Kidney glomerular epithelial cell (primary cell): ENCODE data around the gene PNMT.
A peak's percentile ranks its signal among the peaks of the same experiment; 100 is the strongest.

ENCODE experiments used
- DNase-seq: peaks from one replicate; lab custom pipeline; 2025; lab: John Stamatoyannopoulos, UW

The PNMT gene

DNA sequence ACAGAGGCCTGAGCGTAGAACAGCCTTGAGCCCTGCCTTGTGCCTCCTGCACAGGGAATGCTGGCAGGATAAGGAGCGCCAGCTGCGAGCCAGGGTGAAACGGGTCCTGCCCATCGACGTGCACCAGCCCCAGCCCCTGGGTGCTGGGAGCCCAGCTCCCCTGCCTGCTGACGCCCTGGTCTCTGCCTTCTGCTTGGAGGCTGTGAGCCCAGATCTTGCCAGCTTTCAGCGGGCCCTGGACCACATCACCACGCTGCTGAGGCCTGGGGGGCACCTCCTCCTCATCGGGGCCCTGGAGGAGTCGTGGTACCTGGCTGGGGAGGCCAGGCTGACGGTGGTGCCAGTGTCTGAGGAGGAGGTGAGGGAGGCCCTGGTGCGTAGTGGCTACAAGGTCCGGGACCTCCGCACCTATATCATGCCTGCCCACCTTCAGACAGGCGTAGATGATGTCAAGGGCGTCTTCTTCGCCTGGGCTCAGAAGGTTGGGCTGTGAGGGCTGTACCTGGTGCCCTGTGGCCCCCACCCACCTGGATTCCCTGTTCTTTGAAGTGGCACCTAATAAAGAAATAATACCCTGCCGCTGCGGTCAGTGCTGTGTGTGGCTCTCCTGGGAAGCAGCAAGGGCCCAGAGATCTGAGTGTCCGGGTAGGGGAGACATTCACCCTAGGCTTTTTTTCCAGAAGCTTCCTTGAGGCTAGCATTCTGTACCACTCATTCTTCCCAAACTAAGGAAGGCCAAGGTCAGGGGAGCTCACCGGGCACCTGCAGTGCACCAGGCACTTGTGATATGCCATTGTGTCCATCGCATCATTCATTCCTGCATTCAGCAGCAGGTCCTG is 1.9 kb downstream of the PNMT start:
- DNase-seq: no peak

DNA sequence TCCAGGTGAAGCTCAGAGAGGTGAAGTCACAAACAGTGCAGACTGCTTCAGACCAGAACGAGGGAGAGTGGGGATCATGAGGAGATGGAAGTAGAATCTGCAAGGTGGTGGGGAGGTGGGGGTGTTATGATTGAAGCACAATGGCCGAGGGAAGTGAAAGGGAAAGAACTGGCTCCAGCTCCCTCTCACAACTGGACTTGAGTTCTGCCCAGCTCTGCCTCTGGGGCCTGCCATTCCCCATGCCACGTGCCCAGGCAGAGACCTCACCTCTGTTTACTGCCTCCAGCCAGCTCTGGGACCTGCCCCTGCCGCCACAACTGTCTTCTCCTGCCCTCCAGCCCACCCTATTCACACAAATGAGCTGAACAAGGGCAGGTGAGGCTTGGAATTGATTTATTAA is 2.5 kb downstream of the PNMT start:
- DNase-seq: no peak

DNA sequence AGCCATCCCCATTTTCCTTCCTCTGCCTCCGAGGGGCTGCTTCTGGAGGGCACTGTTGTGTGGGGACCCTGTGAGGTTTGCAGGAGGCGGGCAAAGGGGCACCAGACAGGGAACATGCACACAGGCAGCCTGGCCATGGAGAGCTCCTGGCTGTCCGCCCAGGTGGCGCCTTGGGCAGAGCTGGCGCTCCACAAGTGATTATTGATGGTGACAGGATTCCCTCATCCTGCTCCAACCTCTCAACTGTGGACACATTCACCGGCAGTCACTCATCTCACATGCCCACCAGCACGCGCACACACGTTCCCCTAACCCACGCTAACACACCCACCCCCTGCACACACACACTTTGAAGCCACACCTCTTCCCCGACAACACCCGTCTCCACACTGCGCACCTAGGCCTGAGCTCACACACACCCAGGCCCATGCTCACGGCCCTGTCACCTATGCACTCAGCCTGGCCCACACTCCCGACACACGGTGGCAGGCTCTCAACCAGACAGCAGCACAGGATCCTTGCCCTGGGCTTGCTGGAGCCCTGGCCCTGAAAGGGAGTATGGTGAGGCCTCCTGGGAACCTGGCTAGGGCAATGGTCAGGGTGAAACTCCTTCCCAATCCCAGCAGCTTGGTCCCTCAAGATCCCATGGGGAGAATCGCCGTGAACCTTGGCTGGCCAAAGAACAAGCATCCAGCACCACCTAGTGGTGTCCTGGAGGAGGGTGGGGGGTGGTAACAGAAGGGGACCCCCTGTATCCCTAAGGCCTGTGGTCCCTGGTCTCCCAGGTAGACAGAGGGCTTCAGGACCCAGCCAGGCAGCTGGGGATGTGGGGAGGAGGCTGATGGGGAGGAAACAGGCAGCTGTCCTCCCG is 3.6 kb downstream of the PNMT start:
- peak; percentile 17 for DNase-seq

DNA sequence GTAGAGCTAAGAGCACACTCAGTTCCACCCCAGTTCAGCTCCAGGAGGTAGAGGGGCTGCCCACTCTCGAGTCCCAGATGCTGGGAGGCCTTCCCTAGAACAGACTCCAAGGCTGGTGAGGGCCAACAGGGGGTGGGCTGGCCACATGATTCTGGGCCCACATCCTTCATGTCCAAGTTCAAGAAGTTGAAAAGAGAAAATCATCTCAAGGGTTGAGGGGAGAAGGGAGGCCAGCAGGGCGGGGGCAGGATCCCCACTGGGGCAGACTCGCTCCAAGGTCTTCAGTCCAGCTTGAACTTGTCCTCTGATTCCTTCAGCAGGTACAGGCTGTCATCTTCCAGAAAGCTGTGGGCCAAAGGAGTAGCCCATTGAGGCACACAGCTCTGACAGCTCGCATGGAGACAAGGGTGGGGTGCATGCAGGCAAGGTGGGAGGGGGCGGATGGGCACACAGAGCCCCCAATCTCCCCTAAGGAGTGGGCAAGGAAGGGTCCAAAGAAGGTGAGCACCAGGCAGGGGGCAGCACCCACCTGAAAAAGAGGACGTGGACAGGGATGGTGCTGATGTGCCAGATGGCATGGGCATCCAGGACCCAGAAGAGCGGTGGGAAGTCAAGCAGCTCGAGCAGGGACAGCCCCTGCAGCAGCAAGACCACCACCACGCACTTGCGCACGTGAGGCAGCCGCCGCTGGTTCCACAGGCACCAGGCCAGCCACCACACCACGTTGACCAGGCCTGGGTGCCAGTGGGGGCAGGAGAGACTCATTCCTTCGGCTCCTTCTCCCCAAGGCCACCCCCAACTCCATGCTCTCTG is 4.5 kb downstream of the PNMT start:
- DNase-seq: no peak

DNA sequence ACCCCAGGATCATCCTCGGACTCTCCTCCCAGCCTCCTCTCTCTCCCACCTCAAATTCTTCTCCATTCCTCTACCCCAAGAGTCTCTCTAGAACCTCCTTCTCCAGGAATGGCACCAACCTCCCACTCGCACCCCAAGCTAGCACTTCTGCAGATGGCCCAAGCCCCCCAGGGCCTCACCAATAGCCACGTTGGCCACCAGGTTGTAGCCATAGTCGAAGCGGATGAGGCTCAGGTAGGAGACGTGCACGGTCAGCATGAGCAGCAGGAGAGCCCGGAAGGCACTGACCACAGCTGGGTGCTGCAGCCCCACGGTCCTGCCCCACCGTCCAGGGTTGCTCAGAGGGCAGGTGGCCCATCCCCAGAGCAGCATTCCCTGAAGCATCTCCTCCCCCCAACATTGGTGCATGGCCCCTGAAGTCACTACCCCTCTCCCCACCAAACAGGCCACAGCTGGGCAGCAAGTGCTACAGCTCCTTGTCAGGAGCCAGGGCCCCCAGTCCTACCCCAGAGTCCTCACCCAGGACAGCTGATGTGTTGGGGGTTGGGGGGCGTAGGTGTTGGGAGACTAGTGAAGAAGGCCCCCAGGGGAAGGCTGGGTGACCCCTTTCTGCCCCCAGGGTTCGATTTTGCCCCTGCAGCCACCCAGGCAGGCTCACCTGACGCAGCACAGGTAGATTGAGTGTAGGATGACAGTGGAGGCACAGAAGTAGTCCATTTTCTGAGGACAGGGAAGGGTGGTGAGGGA is 5.3 kb downstream of the PNMT start:
- DNase-seq: no peak

DNA sequence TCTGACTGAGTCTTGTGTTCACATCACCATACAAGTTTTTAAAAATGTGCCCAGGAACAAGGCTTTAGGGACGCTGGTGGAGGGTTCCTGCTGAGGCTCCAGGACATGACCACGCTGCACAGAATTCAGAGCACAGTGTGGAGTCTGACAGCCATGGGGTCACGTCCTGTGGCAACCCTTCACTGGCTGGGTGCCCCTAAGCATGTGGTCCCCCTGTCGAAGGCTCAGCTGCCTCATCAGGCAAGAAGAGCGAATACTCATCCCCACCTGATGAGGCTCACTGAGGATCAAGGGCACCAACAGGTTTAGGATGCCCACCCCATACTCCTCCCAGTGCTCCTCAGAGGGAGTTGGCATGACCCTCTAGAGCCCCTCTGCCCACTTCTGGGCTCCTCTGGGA is 5.9 kb downstream of the PNMT start:
- DNase-seq: no peak

DNA sequence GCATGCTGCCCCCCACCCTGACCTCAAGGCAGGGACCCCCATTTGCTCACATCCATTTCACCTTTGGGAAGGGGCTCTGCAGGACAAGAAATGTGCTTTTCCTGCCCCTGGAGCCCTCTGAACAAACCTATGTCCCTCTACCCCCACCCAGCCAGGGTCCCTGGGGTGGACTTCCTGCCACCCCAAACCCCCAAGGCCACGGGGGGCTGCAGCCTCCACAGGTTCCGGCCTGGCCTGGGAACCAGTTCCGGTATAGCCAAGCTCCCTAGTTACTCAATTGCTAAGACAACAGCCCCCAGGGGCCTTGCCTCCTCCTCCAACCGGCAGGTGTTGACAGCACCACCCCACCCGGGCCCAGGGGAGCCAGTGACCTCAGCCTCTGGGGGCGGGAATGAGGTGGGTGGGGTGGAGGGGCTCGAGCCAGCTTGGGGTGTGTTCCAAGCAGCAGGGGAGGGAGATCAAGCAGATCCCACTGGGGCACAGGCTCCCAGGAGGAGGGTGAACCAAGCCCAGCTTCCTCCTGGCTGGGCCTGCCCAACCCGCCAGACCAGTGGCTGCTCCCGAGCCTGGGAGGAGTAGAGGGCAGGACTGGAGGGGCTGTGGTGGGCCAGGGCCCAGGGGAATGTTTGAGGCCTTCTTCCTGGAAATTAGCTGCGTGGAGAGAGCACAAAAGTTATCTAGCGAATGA is 6.6 kb downstream of the PNMT start:
- no peak for DNase-seq

DNA sequence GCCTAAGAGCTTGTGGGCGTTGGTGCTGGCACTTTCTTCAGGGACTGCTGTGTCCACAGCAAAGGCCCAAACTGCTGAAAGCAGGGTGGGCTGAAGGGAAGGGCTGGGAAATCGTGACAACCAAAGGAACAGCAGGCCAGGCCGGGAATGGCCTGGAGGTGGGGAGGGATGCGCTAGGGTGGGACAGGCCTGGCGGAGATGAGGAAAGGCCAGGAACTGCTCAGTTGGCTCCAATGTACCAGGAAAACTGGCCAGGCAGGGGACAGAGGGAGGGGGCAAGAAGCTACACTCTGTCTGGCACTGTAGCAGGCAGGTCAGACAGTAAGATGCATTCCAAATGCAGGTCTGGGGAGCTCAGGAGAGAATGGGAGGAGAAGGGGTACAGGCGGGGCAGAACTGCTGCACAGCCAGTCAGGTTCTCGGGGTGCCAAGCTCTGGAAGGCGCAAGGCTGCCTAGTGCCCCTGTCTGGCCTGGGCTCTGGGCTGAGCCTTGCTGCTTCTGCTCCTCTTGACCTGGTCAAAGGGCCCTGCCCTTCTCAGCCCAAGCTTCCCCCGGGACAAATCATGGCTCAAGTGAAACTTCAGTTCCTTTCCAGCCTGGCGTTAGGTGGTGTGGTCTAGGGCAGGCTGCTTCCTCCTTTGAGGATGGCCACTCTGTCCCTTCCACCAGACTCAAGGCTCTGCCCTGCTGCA is 7.3 kb downstream of the PNMT start:
- DNase-seq: no peak

DNA sequence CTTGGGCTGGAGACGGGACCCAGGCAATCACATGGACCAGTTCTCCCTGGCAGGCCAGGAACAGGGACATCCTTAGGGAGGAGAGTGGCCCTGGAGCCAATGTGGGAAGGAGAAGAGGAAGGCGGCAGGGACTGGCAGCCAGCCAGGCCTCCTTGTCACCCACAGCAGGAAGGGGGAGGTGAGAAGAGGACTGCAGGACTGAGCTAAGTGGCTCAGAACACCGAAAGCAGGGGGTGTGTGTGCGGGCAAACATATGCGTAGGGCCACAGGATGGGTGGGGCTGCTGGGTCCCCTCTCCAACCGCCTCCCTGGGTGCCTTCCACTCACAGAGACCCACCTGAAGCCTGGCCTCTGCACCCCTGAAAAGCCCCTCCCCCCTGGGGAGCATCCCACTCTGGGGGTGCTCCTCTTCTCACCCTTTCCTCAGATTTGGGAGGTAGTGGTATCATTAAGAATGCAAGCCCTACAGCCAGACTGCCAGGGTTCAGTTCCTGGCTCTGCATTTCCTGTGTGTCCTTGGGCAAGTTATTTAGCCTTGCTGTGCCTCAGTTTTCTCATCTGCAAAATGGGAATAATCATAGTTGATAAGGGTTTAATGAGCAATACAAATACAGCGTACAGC is 8.1 kb downstream of the PNMT start:
- no peak for DNase-seq

DNA sequence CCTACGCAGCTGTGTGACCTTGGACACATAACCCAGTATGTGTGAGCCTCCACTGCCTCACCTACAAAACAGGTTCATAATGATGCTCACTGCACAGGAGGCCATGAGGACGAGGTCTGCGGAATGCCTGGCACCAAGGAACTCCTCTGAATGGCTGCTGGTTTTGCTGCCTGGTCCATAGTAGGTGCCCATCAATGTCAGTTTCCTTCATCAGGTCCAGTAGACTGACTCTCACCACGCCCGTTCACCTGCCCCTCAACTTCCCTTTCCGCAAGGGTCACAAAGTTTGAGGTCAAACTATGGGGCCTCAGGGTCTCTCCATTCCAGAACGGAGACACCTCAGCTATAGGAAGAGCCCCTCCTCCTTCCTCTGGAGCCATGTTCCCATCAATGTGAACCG is 8.8 kb downstream of the PNMT start:
- no peak for DNase-seq

DNA sequence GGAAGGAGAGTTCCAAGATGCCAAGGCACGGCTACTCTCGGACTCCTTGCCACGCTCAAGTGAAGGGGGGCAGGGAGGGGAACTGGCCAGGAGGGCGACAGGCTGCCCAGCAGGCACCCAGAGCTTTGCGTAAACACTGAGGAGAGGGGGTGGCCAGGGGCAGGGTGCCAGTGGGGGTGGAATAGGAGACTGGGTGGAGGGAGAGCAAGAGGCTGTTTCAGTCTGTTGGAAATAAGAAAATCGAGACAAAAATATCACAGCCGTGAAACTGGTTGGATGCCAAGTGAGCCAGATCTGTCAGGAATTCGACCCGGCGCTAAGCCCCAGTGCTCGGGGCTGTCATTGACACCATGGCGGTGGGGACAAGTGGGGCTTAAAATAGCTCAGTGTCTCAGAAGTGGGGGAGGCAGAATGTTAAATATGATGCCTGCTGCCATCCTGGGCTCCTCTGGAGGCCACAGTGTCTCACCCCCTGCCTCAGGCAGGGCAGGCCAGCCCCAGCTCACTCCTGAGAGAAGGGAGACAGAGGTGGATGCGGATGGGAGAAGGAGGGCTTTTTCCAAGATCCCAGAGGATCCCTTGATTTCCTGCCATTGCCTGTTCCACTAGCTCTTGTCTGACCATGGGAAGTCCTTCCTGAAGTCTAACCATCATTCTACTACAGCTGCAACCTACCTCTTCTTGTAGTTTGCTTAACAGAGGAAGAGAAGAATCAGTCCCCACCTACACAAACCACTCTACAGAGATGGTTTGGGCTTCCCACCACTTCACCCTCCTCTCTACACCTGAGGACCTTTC is 9.5 kb downstream of the PNMT start:
- no peak for DNase-seq

DNA sequence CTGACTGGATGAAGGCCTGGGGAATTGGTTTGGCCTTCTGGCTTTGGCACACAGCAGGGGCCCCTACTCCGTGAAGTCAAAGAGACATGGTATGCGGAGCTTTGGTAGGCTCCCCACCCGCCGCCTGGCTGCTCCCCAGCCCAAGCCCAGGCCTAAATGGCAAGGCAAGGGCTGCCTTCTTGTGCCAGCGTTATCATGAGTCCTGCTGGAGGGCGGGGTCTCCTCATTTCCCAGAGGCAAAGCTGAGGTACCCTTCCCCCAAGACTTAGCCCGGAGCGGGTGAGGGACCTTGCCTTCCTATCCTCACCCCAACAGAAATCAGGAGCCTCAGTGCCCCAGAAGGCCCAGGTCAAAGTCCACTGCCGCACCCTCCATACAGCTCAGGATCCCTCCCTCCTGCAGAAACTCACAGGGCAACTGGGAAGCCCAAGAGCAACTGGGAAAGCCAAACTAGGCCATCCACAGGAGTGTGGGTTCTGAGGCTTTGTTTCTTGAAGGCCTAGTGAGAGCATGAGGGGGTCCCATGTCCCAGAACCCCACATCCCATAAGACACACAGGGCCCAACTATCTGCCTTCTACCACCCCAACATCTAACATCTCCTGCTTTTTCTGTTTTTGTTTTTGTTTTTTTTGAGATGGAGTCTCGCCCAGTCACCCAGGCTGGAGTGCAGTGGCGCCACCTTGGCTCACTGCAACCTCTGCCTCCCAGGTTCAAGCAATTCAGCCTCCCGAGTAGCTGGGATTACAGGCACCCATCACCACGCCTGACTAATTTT is 10.3 kb downstream of the PNMT start:
- no peak for DNase-seq

DNA sequence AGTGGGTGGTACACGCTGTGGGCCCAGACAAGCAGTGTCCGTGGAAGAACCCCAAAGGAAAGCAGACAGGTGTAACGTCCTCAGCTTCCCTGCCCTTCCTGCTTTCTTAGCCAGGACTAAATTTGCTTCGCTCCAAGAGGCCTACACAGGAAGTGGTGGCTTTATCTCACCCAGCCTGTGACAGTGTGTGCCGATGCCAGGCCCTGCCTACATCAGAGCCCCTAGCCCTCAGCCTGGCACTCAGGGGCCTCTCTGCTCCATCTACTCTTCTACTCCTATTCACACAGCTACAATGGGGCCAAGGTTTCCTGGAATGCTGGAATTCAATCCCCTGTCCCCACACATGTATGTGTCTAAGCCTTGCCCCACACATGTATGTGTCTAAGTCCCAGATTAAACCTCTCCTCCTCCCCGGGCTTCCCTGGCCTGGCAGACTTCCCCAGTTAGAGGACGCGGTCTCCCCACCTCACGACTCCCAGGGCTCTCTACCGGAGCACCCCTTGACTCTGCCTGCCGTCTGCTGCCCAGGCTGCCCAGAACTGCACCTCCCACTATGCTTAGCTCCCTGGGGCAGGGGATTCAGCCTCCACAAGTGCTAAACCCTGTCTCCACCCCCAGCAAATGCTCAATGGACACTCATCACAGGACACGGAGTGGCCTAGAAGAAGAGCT is 11.4 kb downstream of the PNMT start:
- no peak for DNase-seq

DNA sequence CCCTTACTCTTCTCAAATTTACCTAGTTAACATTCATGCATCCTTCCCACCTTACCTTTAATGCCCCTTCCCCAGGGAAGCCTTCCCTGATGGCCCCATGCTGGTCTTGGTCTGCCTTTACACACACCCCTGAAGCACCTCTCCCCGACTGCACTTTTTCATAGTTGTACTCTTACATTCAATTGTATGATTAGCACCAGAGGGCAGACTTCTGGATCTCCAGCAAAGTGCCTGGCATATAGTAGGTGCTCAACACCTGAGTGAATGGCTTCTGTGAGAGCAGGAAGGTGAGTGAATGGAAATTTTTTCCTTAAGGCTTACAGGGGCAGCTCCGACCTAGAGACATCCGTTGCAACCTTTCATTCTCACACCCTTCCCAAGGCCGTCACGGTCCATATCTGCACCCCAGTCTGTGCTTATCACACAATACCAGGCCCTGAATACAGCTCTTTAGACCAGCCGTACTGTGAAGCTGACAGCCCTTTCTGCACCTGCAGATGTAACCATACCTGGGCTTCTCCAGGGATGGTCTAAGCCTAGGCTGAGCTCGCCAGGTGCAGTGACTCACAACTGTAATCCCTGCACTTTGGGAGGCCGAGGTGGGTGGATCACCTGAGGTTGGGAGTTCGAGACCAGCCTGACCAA is 15.2 kb downstream of the PNMT start:
- DNase-seq: no peak

DNA sequence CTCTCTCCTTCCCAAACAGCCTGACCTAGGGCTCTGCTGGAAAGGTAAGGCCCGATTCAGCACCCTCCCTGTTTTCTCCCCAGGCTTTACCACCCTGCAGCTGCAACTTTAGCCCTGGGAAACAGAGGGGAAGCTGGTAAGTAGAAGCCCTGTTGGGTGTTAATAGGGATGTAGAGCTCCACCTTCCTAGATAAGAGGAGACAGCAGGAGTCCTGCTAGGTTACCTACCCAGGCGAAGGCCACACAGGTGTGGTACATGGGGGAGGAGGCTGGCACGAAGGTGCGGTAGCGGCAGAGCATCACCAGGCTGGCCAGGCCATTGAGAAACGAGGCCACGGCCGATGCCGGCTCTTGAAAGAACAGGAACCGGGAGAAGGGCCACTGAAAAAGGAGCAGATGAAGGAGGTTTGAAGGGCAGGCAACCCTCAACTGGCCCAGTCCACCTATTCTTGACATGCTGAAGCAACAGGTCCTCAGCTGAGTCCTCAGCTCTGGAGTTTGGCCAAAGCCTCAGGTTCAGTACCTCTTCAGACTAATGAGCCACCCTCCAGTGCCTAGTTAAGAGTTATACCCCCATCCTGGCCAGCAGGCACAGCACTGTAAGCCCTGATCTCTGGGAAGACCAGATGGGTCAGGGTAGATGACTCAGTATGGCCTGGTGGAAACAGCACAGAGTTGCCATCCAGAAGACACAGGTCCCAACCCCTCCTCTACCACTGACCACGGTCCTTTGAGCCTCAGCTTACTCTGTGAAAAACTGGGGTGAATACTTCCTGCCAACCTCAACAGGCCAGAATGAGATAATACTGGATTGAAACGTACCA is 16.3 kb downstream of the PNMT start:
- no peak for DNase-seq

DNA sequence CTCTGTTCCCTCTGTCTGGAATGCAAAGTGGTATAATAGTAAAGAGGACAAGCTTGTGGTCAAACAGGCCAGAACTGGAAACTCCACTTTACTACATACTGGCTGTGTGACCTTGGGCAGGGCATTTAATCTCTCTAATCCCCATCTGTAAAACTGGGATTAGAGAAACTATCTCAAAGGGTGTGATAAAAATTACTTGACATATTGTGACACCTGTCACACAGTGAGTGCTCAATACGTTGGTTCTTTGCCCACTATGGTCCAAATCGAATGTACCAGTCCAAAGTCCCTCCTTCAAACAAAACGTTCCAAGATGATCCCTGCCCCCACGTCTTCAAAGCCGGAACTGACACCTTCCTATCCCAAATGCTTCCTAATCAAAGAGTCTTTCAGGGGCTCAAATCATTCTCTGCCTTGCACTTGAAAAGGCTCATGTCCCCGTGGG is 18.9 kb downstream of the PNMT start:
- DNase-seq: no peak
